H9 (cell line): Measurements from ENCODE around the gene ACACB. TPM values are rescaled to one million over a fixed set of nuclear protein-coding genes. Genes with fewer than 3 reads are reported as not detected.

Experiments used
- DNase-seq: peaks from one replicate; pipeline ENCODE4 v3.0.0-alpha.2; 2017
- H2AFZ ChIP-seq: one replicate; pipeline ENCODE4 v1.6.1; 2013; ENCODE audit warnings: mild to moderate bottlenecking, low read length, control low read depth, moderate library complexity
- H2AK5ac ChIP-seq: 2 replicates; pipeline ENCODE4 v1.6.1; 2013; ENCODE audit warnings: low read length, control low read depth, mixed read lengths; ENCODE audit not compliant: insufficient read length
- H2BK120ac ChIP-seq: one replicate; pipeline ENCODE4 v1.6.1; 2013; ENCODE audit warnings: low read depth, mild to moderate bottlenecking, low read length, control low read depth, inconsistent platforms; ENCODE audit not compliant: poor library complexity, severe bottlenecking
- H2BK12ac ChIP-seq: 2 replicates; pipeline ENCODE4 v1.6.1; 2013; ENCODE audit warnings: low read length, control low read depth, mixed read lengths, low read depth; ENCODE audit not compliant: insufficient read length
- H2BK15ac ChIP-seq: 2 replicates; pipeline ENCODE4 v1.6.1; 2013; ENCODE audit warnings: low read depth, low read length, control low read depth
- H2BK20ac ChIP-seq: one replicate; pipeline ENCODE4 v1.6.1; 2013; ENCODE audit warnings: low read depth, mild to moderate bottlenecking, low read length, control low read depth, inconsistent platforms; ENCODE audit not compliant: poor library complexity, severe bottlenecking
- H2BK5ac ChIP-seq: 2 replicates; pipeline ENCODE4 v1.6.1; 2013; ENCODE audit warnings: low read length, control low read depth, mixed read lengths; ENCODE audit not compliant: insufficient read length
- H3K14ac ChIP-seq: 2 replicates; pipeline ENCODE4 v1.6.1; 2013; ENCODE audit warnings: low read length, control low read depth; ENCODE audit not compliant: insufficient read depth
- H3K18ac ChIP-seq: 2 replicates; pipeline ENCODE4 v1.6.1; 2013; ENCODE audit warnings: low read depth, mild to moderate bottlenecking, mixed read lengths, low read length, control low read depth; ENCODE audit not compliant: insufficient read length
- H3K23ac ChIP-seq: 2 replicates; pipeline ENCODE4 v1.6.1; 2013; ENCODE audit warnings: low read length, control low read depth, mixed read lengths, low read depth; ENCODE audit not compliant: insufficient read length
- H3K23me2 ChIP-seq: 2 replicates; pipeline ENCODE4 v1.6.1; 2013; ENCODE audit warnings: low read depth, mild to moderate bottlenecking, mixed read lengths, low read length, control low read depth; ENCODE audit not compliant: insufficient read length, poor library complexity, severe bottlenecking
- H3K27ac ChIP-seq: 2 replicates; pipeline ENCODE4 v1.5.1; 2013; ENCODE audit warnings: low read length, control low read depth, mixed read lengths, low read depth; ENCODE audit not compliant: insufficient read length
- H3K27me3 ChIP-seq: 2 replicates; pipeline ENCODE4 v1.6.1; 2013; ENCODE audit warnings: low read length, control low read depth, inconsistent platforms; ENCODE audit not compliant: insufficient read depth
- H3K4ac ChIP-seq: 2 replicates; pipeline ENCODE4 v1.6.1; 2013; ENCODE audit warnings: low read depth, mild to moderate bottlenecking, control low read depth, inconsistent platforms, low read length, moderate library complexity
- H3K4me1 ChIP-seq: 2 replicates; pipeline ENCODE4 v1.6.1; 2013; ENCODE audit warnings: low read length, control low read depth, inconsistent platforms; ENCODE audit not compliant: insufficient read depth
- H3K4me2 ChIP-seq: 2 replicates; pipeline ENCODE4 v1.6.1; 2013; ENCODE audit warnings: low read length, control low read depth, mixed read lengths; ENCODE audit not compliant: insufficient read length, insufficient read depth
- H3K56ac ChIP-seq: 2 replicates; pipeline ENCODE4 v1.6.1; 2013; ENCODE audit warnings: low read depth, mild to moderate bottlenecking, mixed read lengths, low read length, control low read depth; ENCODE audit not compliant: insufficient read length
- H3K79me1 ChIP-seq: 2 replicates; pipeline ENCODE4 v1.6.1; 2013; ENCODE audit warnings: low read depth, mild to moderate bottlenecking, moderate library complexity, low read length, control low read depth, inconsistent platforms; ENCODE audit not compliant: insufficient read depth, poor library complexity, severe bottlenecking
- H3K79me2 ChIP-seq: 2 replicates; pipeline ENCODE4 v1.6.1; 2013; ENCODE audit warnings: low read length, control low read depth, inconsistent platforms; ENCODE audit not compliant: insufficient read depth
- H3K9ac ChIP-seq: 2 replicates; pipeline ENCODE4 v1.6.1; 2013; ENCODE audit warnings: low read length, control low read depth, mixed read lengths; ENCODE audit not compliant: insufficient read length; ENCODE audit errors: extremely low read depth
- H3K9me3 ChIP-seq: one replicate; pipeline ENCODE4 v1.6.1; 2013; ENCODE audit warnings: low read depth, low read length, inconsistent platforms; ENCODE audit not compliant: control insufficient read depth
- H3T11ph ChIP-seq: one replicate; pipeline ENCODE4 v1.6.1; 2013; ENCODE audit warnings: mild to moderate bottlenecking, low read length, control low read depth, inconsistent platforms
- H4K20me1 ChIP-seq: one replicate; pipeline ENCODE4 v1.6.1; 2013; ENCODE audit not compliant: control insufficient read depth, insufficient read length, insufficient read depth
- H4K5ac ChIP-seq: 2 replicates; pipeline ENCODE4 v1.6.1; 2013; ENCODE audit warnings: low read depth, mild to moderate bottlenecking, mixed read lengths, low read length, control low read depth; ENCODE audit not compliant: insufficient read length
- H4K8ac ChIP-seq: replicated peaks from 2 replicates; pipeline ENCODE4 v1.6.1; 2013; ENCODE audit warnings: low read length, control low read depth, mixed read lengths, low read depth; ENCODE audit not compliant: insufficient read length
- H4K91ac ChIP-seq: 2 replicates; pipeline ENCODE4 v1.6.1; 2013; ENCODE audit warnings: low read depth, mild to moderate bottlenecking, moderate library complexity, mixed read lengths, low read length, control low read depth; ENCODE audit not compliant: insufficient read length
- H3K27ac Mint-ChIP-seq, 3 experiments: 2 replicates in 2 of 3; 3 replicates in 1 of 3; pipeline ENCODE4 v1.8.0; 2020 to 2021; ENCODE audit warnings: mixed read lengths in 3 of 3, mild to moderate bottlenecking in 1 of 3, moderate library complexity in 1 of 3
- H3K27me3 Mint-ChIP-seq: 2 replicates; pipeline ENCODE4 v1.8.0; 2021; ENCODE audit warnings: low read depth, mild to moderate bottlenecking, moderate library complexity, mixed read lengths
- H3K36me3 Mint-ChIP-seq, 3 experiments: 2 replicates in 2 of 3; 3 replicates in 1 of 3; pipeline ENCODE4 v1.8.0; 2020 to 2021; ENCODE audit warnings: low read depth in 3 of 3, mixed read lengths in 3 of 3; ENCODE audit not compliant: insufficient read depth in 1 of 3
- H3K4me1 Mint-ChIP-seq, 2 experiments: 2 replicates each; pipeline ENCODE4 v1.8.0; 2020; ENCODE audit warnings: mixed read lengths in 2 of 2
- H3K4me3 Mint-ChIP-seq, 2 experiments: 2 replicates in 1 of 2; 3 replicates in 1 of 2; pipeline ENCODE4 v1.8.0; 2020 to 2021; ENCODE audit warnings: mild to moderate bottlenecking in 2 of 2, mixed read lengths in 2 of 2, moderate library complexity in 1 of 2
- H3K9me3 Mint-ChIP-seq, 2 experiments: 2 replicates in 1 of 2; 3 replicates in 1 of 2; pipeline ENCODE4 v1.8.0; 2020; ENCODE audit warnings: mild to moderate bottlenecking in 2 of 2, mixed read lengths in 2 of 2, moderate library complexity in 1 of 2
- WGBS: extraction: QIAGEN DNeasy Blood & Tissue Kit; methylation state at CpG from one replicate; pipeline ENCODE4 v1.1.7; 2013; ENCODE audit warnings: missing lambda C conversion rate, low lambda C conversion rate, mixed read lengths; ENCODE audit not compliant: insufficient read length; ENCODE audit errors: extremely low coverage; 5-methylcytosine and 5-hydroxymethylcytosine counted together
- total RNA-seq: library from RNA; stranded (reverse); gene quantifications from 2 replicates; pipeline ENCODE4 v1.2.1, GENCODE V29; 2021
- TF ChIP-seq, protein P1 (sequence below): fragments of 200-600 bp; sonication (generic); conservative IDR thresholded peaks from 3 replicates; pipeline ENCODE4 v1.8.0; 2021; ENCODE audit warnings: antibody characterized with exemption, mild to moderate bottlenecking

ACACB gene
- total RNA-seq, 1 experiment from 2014 or later = 14.2 TPM

DNA sequence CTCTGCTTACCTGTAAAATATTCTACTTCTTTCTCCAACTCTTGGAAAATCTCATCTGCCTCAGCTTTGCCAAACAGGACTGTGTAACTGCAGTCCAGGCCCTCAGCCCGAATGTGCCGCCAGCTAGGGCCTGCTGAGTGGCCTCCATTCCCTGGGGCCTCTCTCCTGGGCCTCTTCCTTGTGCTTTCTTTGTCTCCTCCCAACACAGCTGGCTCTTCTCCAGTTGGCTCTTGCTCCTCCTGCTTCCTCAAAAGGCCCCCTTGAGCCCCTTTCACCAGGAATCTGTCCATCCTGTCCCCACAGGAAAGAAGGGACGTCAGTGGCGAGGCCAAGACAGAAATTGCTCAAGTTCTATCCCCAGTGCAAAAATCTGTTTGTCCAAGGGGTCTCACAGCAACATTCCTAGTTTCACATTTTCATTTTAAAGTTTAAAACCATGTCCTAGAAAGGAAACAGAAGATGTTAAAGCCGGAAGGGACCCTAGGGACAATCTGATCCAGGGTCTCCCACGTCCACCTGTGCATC is 23.8 kb upstream of the ACACB start:
- Histone ChIP-seq H2AFZ (no peak overlapping the region), H3K9ac (no peak overlapping the region), H4K5ac (no peak overlapping the region), H4K91ac (no peak overlapping the region), H3K27me3 (no peaks in the 10 kb centered on the region), H2BK20ac (no peak overlapping the region), H2BK120ac (no peak overlapping the region), H3K18ac (no peak overlapping the region), H3K23me2 (peaks cover 9% of the 10 kb centered on the region), H2AK5ac (no peak overlapping the region), H4K8ac (no peak overlapping the region), H2BK12ac (no peak overlapping the region), H3K56ac (no peak overlapping the region), H3K79me2 (no peaks in the 10 kb centered on the region), H3K14ac (no peak overlapping the region; the same call in 1 of the 2 replicates), H3K79me1 (no peaks in the 10 kb centered on the region), H3K9me3 (no peaks in the 10 kb centered on the region), H3K27ac (no peak overlapping the region), H3K4ac (no peak overlapping the region; the same call in 1 of the 2 replicates), H2BK15ac (no peak overlapping the region), H2BK5ac (no peak overlapping the region), H3T11ph (no peak overlapping the region), H3K4me1 (no peaks in the 10 kb centered on the region), H3K23ac (no peak overlapping the region), H4K20me1 (no peaks in the 10 kb centered on the region), H3K4me2 (peak overlapping the region; percentile 51)
- Mint-ChIP-seq H3K27me3 (peaks cover 14% of the 10 kb centered on the region), H3K27ac (no peak overlapping the region), H3K4me1 (peaks cover 10 to 22% of the 10 kb centered on the region in 2 experiments; a peak in 2 of 4 replicates), H3K9me3 (no peaks in the 10 kb centered on the region), H3K4me3 (peak overlapping the region; percentile 62 to 74), H3K36me3 (peaks cover 12 to 43% (median 41%) of the 10 kb centered on the region in 3 experiments)
- TF ChIP-seq, protein P1, sequence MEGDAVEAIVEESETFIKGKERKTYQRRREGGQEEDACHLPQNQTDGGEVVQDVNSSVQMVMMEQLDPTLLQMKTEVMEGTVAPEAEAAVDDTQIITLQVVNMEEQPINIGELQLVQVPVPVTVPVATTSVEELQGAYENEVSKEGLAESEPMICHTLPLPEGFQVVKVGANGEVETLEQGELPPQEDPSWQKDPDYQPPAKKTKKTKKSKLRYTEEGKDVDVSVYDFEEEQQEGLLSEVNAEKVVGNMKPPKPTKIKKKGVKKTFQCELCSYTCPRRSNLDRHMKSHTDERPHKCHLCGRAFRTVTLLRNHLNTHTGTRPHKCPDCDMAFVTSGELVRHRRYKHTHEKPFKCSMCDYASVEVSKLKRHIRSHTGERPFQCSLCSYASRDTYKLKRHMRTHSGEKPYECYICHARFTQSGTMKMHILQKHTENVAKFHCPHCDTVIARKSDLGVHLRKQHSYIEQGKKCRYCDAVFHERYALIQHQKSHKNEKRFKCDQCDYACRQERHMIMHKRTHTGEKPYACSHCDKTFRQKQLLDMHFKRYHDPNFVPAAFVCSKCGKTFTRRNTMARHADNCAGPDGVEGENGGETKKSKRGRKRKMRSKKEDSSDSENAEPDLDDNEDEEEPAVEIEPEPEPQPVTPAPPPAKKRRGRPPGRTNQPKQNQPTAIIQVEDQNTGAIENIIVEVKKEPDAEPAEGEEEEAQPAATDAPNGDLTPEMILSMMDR = no peak
- DNase-seq = no peak
- no CpG with 5 or more reads among the region's 6 CpGs for WGBS
